Body of pancreas (tissue), 4 donors: ENCODE data around the gene CCSER1.

Experiments used
- CTCF ChIP-seq, 7 experiments: fragments of 450-650 bp in 4 of 7; fragments of 200-600 bp in 3 of 7; sonication (generic) in 3 of 7; IDR thresholded peaks; one replicate each; pipeline ENCODE4 v1.5.1; 2016 to 2019; ENCODE audit warnings: antibody characterized with exemption in 7 of 7
- POLR2A ChIP-seq, 3 donors: fragments of 450-650 bp; IDR thresholded peaks; one replicate each; pipeline ENCODE4 v1.6.1; 2016; ENCODE audit warnings: antibody characterized with exemption in 3 of 3, mild to moderate bottlenecking in 2 of 3

DNA sequence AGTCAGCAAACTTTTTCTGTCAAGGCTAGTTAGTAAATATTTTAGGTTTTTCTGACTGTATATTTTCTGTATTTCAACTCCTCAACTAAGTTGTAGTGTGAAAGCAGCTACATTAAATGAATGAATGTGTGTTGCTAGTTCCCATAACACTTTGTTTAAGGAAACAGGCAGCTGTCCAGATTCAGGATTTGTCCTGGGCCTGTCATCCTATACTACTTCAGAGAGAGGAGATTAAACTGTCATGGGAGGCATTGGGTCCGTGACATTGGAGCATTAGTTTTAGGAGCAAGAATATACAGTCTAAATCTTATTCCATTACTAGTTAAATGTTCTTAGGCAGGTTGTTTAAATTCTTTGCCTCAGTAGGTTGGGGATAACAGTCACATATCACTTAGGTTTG lies 516.0 kb downstream of the CCSER1 start:
- TF ChIP-seq POLR2A (IDR thresholded peaks at IDR 0.05) (no peak), CTCF (IDR thresholded peaks at IDR 0.05) (no peak)
